ENCODE data around the gene RASGRF2. TPM values are rescaled to one million over a fixed set of nuclear protein-coding genes. Genes with fewer than 3 reads are reported as not detected.

Gene RASGRF2
- total RNA-seq, 1 donor from 2014 or later: 4.8 TPM

- H3K36me3 ChIP-seq: peaks cover 5% of the 10 kb centered on the region
Observed at GRCh38 chr5:81097713-81098112, 137.6 kb downstream of the RASGRF2 start.

DNA sequence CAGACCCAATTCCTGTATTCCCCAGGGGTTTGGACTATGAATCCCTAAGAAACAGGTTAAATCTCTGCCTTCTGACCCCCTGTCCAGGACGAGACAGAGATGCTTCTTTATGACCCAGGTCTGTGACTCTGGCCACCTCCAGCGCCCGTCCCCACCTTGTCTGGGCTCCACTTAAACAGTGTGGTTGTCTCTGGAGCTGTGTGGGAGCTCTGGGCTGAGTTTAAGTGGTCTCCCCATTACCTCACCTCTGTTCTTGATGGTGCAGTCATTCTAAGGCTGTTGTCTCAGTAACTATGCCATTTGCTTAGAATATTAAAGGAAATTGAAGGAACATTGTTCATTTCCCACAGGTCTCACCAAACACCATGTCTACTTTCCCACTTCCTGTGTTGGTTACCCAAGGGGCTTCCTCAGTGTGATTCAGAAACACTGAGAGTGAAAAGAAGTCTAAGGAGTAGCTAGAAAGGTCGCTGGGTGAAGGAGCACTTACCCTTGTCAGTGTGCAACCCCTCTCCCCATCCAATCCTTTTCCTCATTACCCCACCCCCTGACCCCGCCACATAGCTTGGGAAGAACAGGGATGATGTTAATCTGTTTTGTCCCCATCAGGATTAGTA lies 145.2 kb downstream of the RASGRF2 start:
- Histone ChIP-seq H3K4me3 (no peak overlapping the region), H3K36me3 (no peaks in the 10 kb centered on the region), H3K4me1 (no peaks in the 10 kb centered on the region), H3K27ac (replicated peaks) (no peak overlapping the region), H3K9me3 (replicated peaks) (peaks cover 6% of the 10 kb centered on the region), H3K27me3 (ENCODE audit: low read depth) (no peaks in the 10 kb centered on the region)
- no peak for TF ChIP-seq CTCF (IDR thresholded peaks at IDR 0.05; ENCODE audit: borderline replicate concordance)
- intact Hi-C loops (cut with micrococcal nuclease): no loop called here
- no peak for DNase-seq

More at GRCh38 chr5:81097713-81098112, 137.6 kb downstream of the RASGRF2 start:
- no peak for TF ChIP-seq CTCF (IDR thresholded peaks at IDR 0.05; ENCODE audit: borderline replicate concordance)
- DNase-seq: no peak
- no peak overlapping the region for H3K27ac ChIP-seq (replicated peaks)
- H3K9me3 ChIP-seq (replicated peaks): no peaks in the 10 kb centered on the region
- H3K4me3 ChIP-seq: no peak overlapping the region
- no peaks in the 10 kb centered on the region for H3K27me3 ChIP-seq (ENCODE audit: low read depth)
- intact Hi-C loops (cut with micrococcal nuclease): no loop called here
- no peaks in the 10 kb centered on the region for H3K4me1 ChIP-seq

DNA sequence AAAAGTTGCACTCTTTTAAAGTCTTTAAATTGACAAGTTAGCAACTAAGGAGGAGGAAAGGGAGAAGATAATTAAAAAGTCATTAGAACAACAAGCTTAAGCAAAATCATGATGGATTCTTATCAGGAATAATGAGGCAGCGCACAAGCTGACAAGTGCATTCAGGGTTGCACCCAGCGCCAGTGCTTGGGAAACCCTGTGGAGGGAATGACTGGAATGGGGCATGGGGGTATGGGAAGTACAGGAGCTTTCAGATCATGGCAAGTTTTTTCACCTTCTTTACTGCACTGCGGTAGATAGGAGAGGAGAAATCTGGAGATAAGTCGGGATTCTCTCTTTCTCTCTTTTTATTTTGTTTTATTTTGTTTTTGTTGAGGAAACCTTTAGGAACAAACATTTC lies 155.1 kb downstream of the RASGRF2 start:
- H3K4me3 ChIP-seq: no peak overlapping the region
- H3K9me3 ChIP-seq (replicated peaks): no peaks in the 10 kb centered on the region
- H3K36me3 ChIP-seq: peaks cover 8% of the 10 kb centered on the region
- no peaks in the 10 kb centered on the region for H3K4me1 ChIP-seq
- H3K27ac ChIP-seq (replicated peaks): no peak overlapping the region
- intact Hi-C loops (cut with micrococcal nuclease): no loop called here
- no peak for TF ChIP-seq CTCF (IDR thresholded peaks at IDR 0.05; ENCODE audit: borderline replicate concordance)
- H3K27me3 ChIP-seq (ENCODE audit: low read depth): no peaks in the 10 kb centered on the region
- DNase-seq: no peak

DNA sequence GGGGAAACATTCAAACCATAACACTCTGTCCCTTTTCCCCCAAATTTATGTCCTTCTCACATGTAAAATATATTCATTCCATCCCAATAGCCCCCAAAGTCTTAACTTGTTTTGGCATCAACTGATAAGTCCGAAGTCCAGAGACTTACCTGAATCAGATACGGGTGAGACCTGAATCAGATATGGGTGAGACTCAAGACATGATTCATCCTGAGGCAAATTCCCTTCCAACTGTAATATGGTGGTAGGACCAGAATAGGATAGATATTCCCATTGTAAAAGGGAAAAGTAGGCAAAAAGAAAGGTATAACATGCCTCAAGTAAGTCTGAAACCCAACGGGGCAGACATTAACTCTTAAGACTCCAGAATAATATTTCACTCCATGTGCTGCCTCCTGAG lies 157.4 kb downstream of the RASGRF2 start:
- Histone ChIP-seq H3K36me3 (peaks cover 8% of the 10 kb centered on the region), H3K9me3 (replicated peaks) (no peaks in the 10 kb centered on the region), H3K27ac (replicated peaks) (no peak overlapping the region), H3K4me1 (peaks cover 6% of the 10 kb centered on the region), H3K4me3 (no peak overlapping the region), H3K27me3 (ENCODE audit: low read depth) (no peaks in the 10 kb centered on the region)
- TF ChIP-seq CTCF (IDR thresholded peaks at IDR 0.05; ENCODE audit: borderline replicate concordance): no peak
- DNase-seq: no peak
- intact Hi-C loops (cut with micrococcal nuclease): no loop called here

- DNase-seq: no peak
- intact Hi-C loops (cut with micrococcal nuclease): no loop called here
- Histone ChIP-seq H3K27me3 (ENCODE audit: low read depth) (no peaks in the 10 kb centered on the region), H3K36me3 (peaks cover 11% of the 10 kb centered on the region), H3K4me3 (no peak overlapping the region), H3K27ac (replicated peaks) (no peak overlapping the region), H3K4me1 (peaks cover 6% of the 10 kb centered on the region), H3K9me3 (replicated peaks) (no peaks in the 10 kb centered on the region)
- TF ChIP-seq CTCF (IDR thresholded peaks at IDR 0.05; ENCODE audit: borderline replicate concordance): no peak
Observed at GRCh38 chr5:81121273-81121672, 161.1 kb downstream of the RASGRF2 start.
